Activated T-helper 1 cell treated with anti-CD3 and anti-CD28 coated beads, Interleukin-12 subunit alpha, Interleukin-12 subunit beta, Interleukin-2, Interleukin-4 antibody, amounts not matched to agents 30 ng/mL and 10 ng/mL and 1 ng/mL, durations not matched to agents 14 hours and 24 hours and 36 hours (primary cell): ENCODE measurements around the gene HPS1. TPM values are rescaled to one million over a fixed set of nuclear protein-coding genes. Genes with fewer than 3 reads are reported as not detected.

Experiments
- DNase-seq: peaks from one replicate; pipeline ENCODE4 v3.0.0; 2021; ENCODE audit warnings: low spot score
- H3K27ac Mint-ChIP-seq: one replicate; pipeline ENCODE4 v1.8.0; 2021; ENCODE audit warnings: mild to moderate bottlenecking, mixed read lengths
- H3K27me3 Mint-ChIP-seq: one replicate; pipeline ENCODE4 v1.8.0; 2022; ENCODE audit warnings: mild to moderate bottlenecking, moderate library complexity, mixed read lengths; ENCODE audit not compliant: insufficient read depth
- H3K36me3 Mint-ChIP-seq: one replicate; pipeline ENCODE4 v1.8.0; 2021; ENCODE audit warnings: low read depth, mixed read lengths
- H3K4me1 Mint-ChIP-seq: one replicate; pipeline ENCODE4 v1.8.0; 2021; ENCODE audit warnings: low read depth, mixed read lengths
- H3K4me3 Mint-ChIP-seq: one replicate; pipeline ENCODE4 v1.8.0; 2021; ENCODE audit warnings: mild to moderate bottlenecking, moderate library complexity, mixed read lengths
- H3K9me3 Mint-ChIP-seq: one replicate; pipeline ENCODE4 v1.8.0; 2021; ENCODE audit warnings: mixed read lengths
- intact Hi-C: fragments of 100-400 bp; cut with micrococcal nuclease; formaldehyde crosslinking; loops from one replicate; pipeline ENCODE4 v1.15.1; 2024
- total RNA-seq: library from RNA; stranded (reverse); gene quantifications from 2 replicates; pipeline ENCODE4 v1.2.3, GENCODE V29; 2022

Gene HPS1
- total RNA-seq, 1 donor from 2014 or later = 63.1 TPM

DNA sequence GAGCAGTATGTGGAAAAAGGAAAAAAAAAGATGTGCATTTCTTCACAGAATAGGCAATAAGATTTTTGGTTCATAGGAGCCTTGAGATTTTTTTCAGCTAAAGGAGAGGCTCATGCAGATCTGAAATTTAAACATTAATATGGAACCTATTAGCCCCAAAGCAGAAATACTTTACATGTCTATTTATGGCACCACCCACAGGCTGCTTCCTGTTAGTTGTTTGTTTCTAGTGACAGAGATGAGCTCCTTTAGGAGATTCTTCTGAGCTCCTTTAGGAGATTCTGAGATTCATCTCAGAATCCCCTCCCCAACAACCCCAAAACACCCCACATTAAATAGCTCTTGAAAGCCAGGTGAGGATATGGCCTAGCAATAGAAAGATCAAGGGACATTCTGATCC lies 27.9 kb upstream of the HPS1 start:
- intact Hi-C loops = no loop called here
- no peak for DNase-seq
- peak overlapping the region; percentile 20 for H3K27ac Mint-ChIP-seq
- peaks cover 24% of the 10 kb centered on the region for H3K27me3 Mint-ChIP-seq
- no peaks in the 10 kb centered on the region for H3K36me3 Mint-ChIP-seq
- H3K4me1 Mint-ChIP-seq = peaks cover 9% of the 10 kb centered on the region
- H3K9me3 Mint-ChIP-seq = no peaks in the 10 kb centered on the region
- H3K4me3 Mint-ChIP-seq = no peak overlapping the region

DNA sequence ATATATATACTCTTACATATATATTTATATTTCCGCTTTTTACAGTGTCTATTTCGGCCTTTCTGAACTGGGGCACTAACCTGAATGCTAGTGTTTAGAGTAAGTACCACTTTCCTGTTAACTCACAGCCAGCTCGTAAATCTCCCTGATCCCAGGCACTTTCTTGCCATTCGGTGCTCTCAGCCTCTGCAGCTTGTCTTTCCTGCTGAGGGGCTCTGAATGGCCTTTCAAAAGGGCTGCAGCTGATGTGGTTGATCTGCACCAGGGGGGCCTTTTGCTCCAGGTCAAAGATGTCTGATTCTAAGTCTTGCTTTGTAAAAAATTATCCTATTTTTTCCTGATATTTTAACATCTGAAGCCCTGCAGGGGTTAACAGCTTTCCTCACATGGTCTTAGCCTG lies 25.5 kb upstream of the HPS1 start:
- H3K4me3 Mint-ChIP-seq = no peak overlapping the region

DNA sequence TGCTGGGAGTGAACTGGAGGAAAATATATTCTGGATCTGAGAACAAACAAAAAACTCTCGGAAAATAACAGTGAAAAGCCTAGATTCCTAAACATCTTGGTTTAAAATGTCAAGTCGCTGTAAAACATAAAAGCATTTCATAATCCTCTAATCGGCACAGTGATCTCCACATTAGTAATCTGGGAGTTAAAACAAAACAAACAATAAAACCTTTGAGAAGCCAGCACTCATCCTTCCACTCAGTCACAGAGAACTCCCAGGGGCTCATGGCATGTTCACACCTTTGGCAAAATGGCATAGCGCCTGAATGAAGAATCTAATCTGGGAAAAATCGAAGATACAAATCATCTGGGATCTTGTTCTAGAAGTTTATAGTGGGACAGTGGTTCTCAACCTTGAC lies 24.1 kb upstream of the HPS1 start:
- intact Hi-C loops = no loop called here
- Mint-ChIP-seq H3K27ac (no peak overlapping the region), H3K36me3 (no peaks in the 10 kb centered on the region), H3K4me3 (no peak overlapping the region), H3K27me3 (peaks cover 36% of the 10 kb centered on the region), H3K4me1 (peaks cover 24% of the 10 kb centered on the region), H3K9me3 (no peaks in the 10 kb centered on the region)
- DNase-seq = no peak

More for the DNA sequence above, 25.5 kb upstream of the HPS1 start:
- intact Hi-C loops = no loop called here
- H3K4me1 Mint-ChIP-seq = peaks cover 20% of the 10 kb centered on the region
- no peaks in the 10 kb centered on the region for H3K36me3 Mint-ChIP-seq
- peaks cover 35% of the 10 kb centered on the region for H3K27me3 Mint-ChIP-seq
- DNase-seq = no peak
- H3K9me3 Mint-ChIP-seq = no peaks in the 10 kb centered on the region
- H3K27ac Mint-ChIP-seq = no peak overlapping the region

DNA sequence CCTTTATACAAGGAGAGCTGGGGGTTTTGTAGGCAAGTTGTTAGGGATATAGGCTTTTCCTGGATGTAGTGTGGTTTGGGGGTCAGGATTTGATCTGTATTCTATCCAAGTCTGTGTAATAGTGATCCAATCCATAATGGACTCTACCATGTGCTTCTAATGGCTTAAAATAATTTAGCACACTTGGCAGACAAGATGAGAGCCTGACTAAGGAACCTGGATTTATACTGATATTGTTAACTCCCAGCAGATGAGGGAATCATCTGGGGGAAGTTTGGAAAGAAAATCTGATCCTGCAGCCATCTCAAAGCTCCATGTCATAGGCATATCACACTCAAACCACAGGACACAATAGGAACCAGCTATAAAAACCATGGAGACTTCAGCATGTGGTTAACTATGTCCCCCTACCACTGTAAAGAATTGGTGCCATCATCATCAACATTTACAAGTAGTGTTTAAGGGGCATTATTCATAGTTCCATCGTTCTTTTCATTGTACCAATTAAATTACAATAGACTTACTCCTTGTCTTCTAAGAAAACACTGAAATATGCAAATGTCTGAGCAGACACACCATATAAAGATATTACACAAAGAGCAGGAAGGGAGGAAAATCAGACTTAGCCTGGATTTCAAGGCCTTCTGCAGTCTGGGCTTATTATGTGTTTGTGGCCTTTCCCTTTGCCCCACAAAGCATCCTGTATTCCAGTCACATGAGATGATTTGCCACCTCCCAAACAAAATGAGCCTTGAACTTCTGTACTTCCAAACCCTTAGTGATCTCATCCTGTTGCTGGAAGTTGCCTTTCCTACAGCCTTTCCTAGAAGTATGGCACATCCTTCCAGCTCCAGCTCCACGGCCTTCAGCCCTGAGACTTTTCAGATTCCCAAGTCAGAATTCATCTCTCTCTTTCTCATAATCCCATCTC lies 22.5 kb upstream of the HPS1 start:
- DNase-seq = no peak
- Mint-ChIP-seq H3K27me3 (peaks cover 36% of the 10 kb centered on the region), H3K36me3 (no peaks in the 10 kb centered on the region), H3K4me3 (no peak overlapping the region), H3K9me3 (no peaks in the 10 kb centered on the region), H3K4me1 (peaks cover 18% of the 10 kb centered on the region), H3K27ac (no peak overlapping the region)
- intact Hi-C loops = no loop called here

DNA sequence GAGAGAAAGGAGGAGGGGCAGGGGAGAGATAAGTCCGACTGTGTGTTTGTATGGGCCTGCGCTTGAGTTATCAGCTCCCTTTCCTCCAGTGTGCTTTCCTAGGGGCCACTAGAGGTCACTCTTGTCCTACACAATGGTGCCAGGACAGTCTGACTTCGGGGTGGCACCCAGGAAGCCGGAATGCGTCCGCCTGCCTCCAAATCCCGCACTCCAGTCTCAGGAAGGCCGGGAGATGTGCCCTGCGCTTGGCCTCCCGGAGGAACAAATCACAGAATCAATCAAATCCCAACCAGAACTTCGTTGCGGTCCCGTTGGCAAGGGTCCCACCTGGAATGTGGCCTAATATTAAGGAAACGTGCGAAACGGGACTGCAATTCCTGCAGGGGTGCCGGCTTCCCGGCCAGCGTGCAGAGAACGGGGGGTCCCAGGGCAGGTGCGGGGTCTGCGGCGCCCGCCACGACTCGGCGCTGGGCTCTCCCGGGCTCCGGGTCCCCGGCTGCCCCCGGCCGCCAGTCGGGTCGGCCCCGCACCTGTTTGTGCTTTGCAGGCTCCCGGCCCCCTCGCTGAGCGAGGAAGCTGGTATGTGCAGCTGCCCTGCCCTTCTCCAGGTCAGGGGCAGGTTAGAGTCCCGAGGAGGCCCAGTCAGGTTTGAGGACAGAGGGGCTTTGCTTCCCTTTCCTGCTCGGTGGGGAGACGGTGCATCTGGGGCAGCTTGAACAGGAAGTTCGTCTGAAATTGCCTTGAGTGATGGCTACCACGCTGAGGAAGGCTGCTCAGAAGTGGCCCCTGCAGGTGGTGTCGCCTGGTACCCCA lies 21.0 kb upstream of the HPS1 start:
- H3K27ac Mint-ChIP-seq = no peak overlapping the region
- intact Hi-C loops = loop anchor here (1.0 kb wide), 3 partner anchors 197 to 779 kb away; no protein-coding TSS in a partner anchor
- peaks cover 32% of the 10 kb centered on the region for H3K27me3 Mint-ChIP-seq
- H3K9me3 Mint-ChIP-seq = no peaks in the 10 kb centered on the region
- peak overlapping the region; percentile 85 for H3K4me3 Mint-ChIP-seq
- peaks cover 14% of the 10 kb centered on the region for H3K4me1 Mint-ChIP-seq
- H3K36me3 Mint-ChIP-seq = no peaks in the 10 kb centered on the region
- peak; percentile 44 for DNase-seq

DNA sequence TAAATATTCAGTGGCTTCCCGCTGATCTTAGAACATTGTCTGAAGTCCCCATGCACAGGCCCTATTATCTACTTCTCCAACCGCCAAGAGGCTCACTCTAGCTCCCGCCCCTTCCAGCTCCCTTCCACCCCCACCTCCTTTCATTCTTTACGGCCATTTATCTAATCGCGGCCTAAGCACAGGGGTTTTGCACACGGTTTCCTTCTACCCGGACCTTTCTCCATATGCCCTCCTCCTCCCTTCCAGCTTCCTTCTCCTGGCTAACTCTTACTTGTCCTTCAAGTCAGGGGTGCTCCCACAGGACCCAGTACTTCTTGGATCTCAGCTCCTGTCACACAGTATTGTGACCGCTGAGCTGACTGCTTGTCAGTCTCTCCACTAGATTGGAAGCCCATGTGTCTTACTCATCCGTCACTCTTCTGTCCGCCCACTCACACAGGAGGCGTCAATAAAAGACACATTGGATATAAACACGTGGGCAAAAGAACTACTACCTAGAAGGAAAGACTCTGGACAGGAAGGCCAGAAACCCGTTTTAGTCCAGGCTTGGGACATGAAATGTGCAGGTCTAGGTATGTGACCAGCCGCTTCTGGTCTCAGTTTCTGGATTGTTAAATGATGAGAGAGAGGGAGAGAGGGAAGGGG lies 20.2 kb upstream of the HPS1 start:
- no peaks in the 10 kb centered on the region for H3K9me3 Mint-ChIP-seq
- DNase-seq = no peak
- no peaks in the 10 kb centered on the region for H3K36me3 Mint-ChIP-seq
- no peak overlapping the region for H3K27ac Mint-ChIP-seq
- peaks cover 14% of the 10 kb centered on the region for H3K4me1 Mint-ChIP-seq
- peaks cover 34% of the 10 kb centered on the region for H3K27me3 Mint-ChIP-seq
- intact Hi-C loops = loop anchor here (1.0 kb wide), 3 partner anchors 197 to 779 kb away; no protein-coding TSS in a partner anchor
- H3K4me3 Mint-ChIP-seq = peak overlapping the region; percentile 35

DNA sequence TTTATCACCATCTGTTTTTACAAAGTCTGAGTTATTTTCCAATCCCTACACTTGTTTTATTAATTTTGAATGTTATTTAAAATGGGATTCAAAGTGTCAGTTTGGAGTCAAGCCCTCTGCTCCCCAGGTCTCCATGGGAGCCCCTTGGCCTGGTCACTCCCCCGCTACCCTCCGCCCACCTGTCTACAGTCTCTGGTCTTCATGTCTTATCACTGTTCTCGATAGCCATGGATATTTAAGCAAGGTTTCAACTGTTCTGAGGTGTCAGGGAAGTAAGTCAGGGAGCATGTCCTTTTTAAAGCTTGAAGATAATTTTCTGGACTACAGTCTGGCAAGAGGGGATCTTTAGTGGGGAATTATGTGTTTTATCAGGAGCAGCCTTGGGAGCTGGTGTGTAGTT lies 19.1 kb upstream of the HPS1 start:
- peaks cover 14% of the 10 kb centered on the region for H3K4me1 Mint-ChIP-seq
- H3K27me3 Mint-ChIP-seq = peaks cover 26% of the 10 kb centered on the region
- no peaks in the 10 kb centered on the region for H3K36me3 Mint-ChIP-seq
- H3K27ac Mint-ChIP-seq = no peak overlapping the region
- H3K9me3 Mint-ChIP-seq = no peaks in the 10 kb centered on the region
- H3K4me3 Mint-ChIP-seq = no peak overlapping the region
- intact Hi-C loops = no loop called here
- no peak for DNase-seq

DNA sequence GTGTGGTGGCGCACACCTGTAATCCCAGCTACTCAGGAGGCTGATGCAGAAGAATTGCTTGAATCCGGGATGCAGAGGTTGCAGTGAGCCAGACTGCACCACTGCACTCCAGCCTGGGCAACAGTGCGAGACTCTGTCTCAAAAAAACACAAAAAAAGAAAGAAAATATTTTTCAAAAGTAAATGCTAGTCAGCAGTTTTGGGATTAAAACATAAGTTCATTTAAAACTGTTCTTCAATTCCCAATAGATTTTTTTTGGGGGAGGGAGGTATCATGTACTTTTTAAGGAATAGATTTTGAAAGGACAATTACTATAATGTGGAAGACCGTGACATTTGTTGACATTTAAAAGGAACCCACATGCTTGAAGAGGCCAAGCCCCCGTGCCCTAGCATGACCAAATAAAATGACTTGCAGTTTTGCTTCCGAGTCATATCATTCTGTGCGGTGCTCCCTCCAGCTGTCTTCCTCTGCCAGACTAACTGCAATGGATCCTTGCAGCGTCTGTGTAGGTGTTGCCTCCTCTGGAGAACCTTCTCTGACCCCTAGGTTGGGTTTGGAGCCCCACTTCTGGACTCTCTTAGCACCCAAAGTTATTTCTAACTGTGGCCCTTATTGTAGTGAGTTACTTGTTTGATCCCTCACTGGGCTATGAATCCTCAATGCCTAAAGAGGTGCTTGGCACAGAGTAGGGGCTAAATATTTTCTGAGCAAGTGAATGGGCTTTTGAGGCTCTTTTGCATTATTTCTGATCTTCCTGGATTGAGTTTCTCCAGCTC lies 17.4 kb upstream of the HPS1 start:
- no peaks in the 10 kb centered on the region for H3K9me3 Mint-ChIP-seq
- H3K4me3 Mint-ChIP-seq = no peak overlapping the region
- peaks cover 23% of the 10 kb centered on the region for H3K27me3 Mint-ChIP-seq
- no peak for DNase-seq
- no peak overlapping the region for H3K27ac Mint-ChIP-seq
- no peaks in the 10 kb centered on the region for H3K36me3 Mint-ChIP-seq
- intact Hi-C loops = no loop called here
- peaks cover 14% of the 10 kb centered on the region for H3K4me1 Mint-ChIP-seq

DNA sequence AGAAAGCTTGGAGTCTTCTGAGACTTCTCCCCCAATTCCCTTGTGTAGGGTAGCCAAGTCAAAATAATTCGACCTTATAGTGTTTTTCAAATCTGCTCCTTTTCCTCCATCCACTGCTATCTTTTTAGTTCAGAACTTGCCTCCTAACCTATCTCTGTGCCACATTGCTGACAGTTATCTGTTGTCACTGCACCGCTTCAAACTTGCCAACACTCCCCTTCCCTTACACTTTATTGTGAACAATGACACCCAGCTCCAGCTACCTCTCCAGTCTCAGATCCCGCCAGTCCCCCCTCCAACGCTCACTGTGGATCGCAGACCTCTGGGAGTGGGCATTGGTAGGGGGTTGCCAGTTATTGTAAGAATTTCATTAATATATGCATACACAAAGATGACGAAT lies 16.3 kb upstream of the HPS1 start:
- intact Hi-C loops = no loop called here
- no peaks in the 10 kb centered on the region for H3K9me3 Mint-ChIP-seq

DNA sequence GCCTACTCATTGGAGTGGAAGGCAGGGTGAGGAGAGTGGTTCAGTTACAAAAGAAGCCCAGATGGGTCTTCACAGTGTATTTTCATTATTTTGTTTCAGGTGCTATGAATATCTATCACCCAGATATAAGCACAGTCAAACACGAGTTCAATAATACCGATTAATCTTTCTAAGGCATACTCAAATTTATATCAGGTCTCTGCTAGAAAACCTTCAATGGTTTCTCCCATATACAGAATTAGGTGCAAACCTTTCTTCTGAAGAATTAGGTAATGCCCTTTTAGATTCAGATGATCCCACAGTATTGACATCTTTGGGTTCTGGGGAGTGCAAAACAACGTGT lies 14.7 kb upstream of the HPS1 start:
- Mint-ChIP-seq H3K27me3 (peaks cover 27% of the 10 kb centered on the region), H3K36me3 (no peaks in the 10 kb centered on the region), H3K9me3 (no peaks in the 10 kb centered on the region), H3K4me3 (no peak overlapping the region), H3K27ac (no peak overlapping the region), H3K4me1 (no peaks in the 10 kb centered on the region)
- intact Hi-C loops = no loop called here
- DNase-seq = no peak

More for the DNA sequence above, 16.3 kb upstream of the HPS1 start:
- H3K27ac Mint-ChIP-seq = no peak overlapping the region
- H3K4me3 Mint-ChIP-seq = no peak overlapping the region
- H3K4me1 Mint-ChIP-seq = peaks cover 9% of the 10 kb centered on the region
- peaks cover 17% of the 10 kb centered on the region for H3K27me3 Mint-ChIP-seq
- DNase-seq = no peak
- H3K36me3 Mint-ChIP-seq = no peaks in the 10 kb centered on the region

DNA sequence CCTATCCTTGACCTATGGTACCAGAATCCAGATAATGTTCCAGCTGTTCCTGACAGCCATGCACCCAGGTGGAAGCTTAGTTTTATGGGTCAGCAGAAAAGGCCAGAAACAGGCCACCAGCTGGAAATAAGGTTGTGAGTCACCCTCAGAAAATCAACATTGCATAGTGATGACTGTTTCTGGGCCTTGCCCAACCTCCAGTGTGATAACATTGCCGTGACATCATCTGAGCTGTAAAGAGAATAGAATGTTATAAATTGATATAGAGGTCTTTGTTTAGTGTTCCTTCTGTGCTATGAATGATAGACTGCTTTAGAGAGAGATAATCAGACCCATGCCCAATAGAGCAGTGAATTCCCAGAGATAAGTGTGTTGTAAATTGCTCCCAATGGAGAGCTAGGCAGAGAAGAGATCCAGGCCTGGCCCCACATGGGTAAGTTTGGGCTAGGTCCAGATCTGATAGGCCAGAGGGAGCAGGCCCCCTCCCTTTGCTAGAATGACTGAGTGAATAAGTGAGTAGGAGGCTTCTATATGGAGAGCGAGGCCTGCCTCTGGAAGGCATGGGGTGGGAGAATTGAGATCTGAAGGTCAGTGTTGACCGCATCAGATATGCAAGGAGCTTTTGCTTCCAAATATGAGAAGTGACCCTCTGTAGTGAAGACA lies 14.2 kb upstream of the HPS1 start:
- H3K4me1 Mint-ChIP-seq = no peaks in the 10 kb centered on the region
- DNase-seq = no peak
- no peak overlapping the region for H3K27ac Mint-ChIP-seq
- intact Hi-C loops = no loop called here
- H3K36me3 Mint-ChIP-seq = no peaks in the 10 kb centered on the region
- no peaks in the 10 kb centered on the region for H3K9me3 Mint-ChIP-seq
- H3K4me3 Mint-ChIP-seq = no peak overlapping the region
- H3K27me3 Mint-ChIP-seq = peaks cover 27% of the 10 kb centered on the region
